Transverse colon (tissue), 4 donors: ENCODE results near the gene ICA1. TPM values are rescaled to one million over a fixed set of nuclear protein-coding genes. Genes with fewer than 3 reads are reported as not detected.
A peak's percentile ranks its signal among the peaks of the same experiment; 100 is the strongest.

ENCODE experiments used
- DNase-seq: peaks from one replicate; pipeline ENCODE4 v3.0.0-alpha.2; 2019
- H3K27ac ChIP-seq, 4 donors: fragments of 200-600 bp; sonication (generic); 2 replicates each; pipeline ENCODE4 v1.5.1; 2016 to 2018; ENCODE audit warnings: inconsistent platforms in 4 of 4
- H3K27me3 ChIP-seq: fragments of 200-600 bp; sonication (generic); 2 replicates; pipeline ENCODE4 v1.5.1; 2017; ENCODE audit warnings: inconsistent platforms
- H3K36me3 ChIP-seq, 4 donors: fragments of 200-600 bp; sonication (generic); 2 replicates each; pipeline ENCODE4 v1.5.1; 2017 to 2019; ENCODE audit warnings: inconsistent platforms in 4 of 4
- H3K4me1 ChIP-seq, 4 donors: fragments of 200-600 bp; sonication (generic); 2 replicates each; pipeline ENCODE4 v1.5.1; 2017 to 2020; ENCODE audit warnings: inconsistent platforms in 4 of 4
- H3K4me3 ChIP-seq, 4 donors: fragments of 200-600 bp; sonication (generic); 1 replicate in 1 of 4; 2 replicates in 3 of 4; pipeline versions ENCODE4 v1.5.1 to v1.6.1; 2017 to 2019; ENCODE audit warnings: inconsistent platforms in 4 of 4
- H3K9me3 ChIP-seq, 2 donors: fragments of 200-600 bp; sonication (generic); 2 replicates each; pipeline ENCODE4 v1.5.1; 2017 to 2019; ENCODE audit warnings: inconsistent platforms in 2 of 2
- CTCF ChIP-seq, 5 experiments: fragments of 200-600 bp in 3 of 5; fragments of 450-650 bp in 2 of 5; sonication (generic) in 3 of 5; IDR thresholded peaks; 1 replicate in 2 of 5; 2 replicates in 3 of 5; pipeline ENCODE4 v1.5.1; 2016 to 2017; ENCODE audit warnings: antibody characterized with exemption in 5 of 5, inconsistent platforms in 3 of 5, mild to moderate bottlenecking in 2 of 5, moderate library complexity in 1 of 5
- EP300 ChIP-seq: sonication (generic); formaldehyde crosslinking; IDR thresholded peaks from one replicate; pipeline ENCODE4 v1.6.1; 2017; ENCODE audit warnings: antibody characterized with exemption, low read depth
- POLR2A ChIP-seq: fragments of 450-650 bp; IDR thresholded peaks from one replicate; pipeline ENCODE4 v1.6.1; 2016; ENCODE audit warnings: antibody characterized with exemption, mild to moderate bottlenecking, moderate library complexity
- POLR2AphosphoS5 ChIP-seq, 3 donors: sonication (generic); formaldehyde crosslinking; IDR thresholded peaks; one replicate each; pipeline ENCODE4 v1.6.1; 2016; ENCODE audit warnings: antibody characterized with exemption in 3 of 3
- WGBS, 2 donors: methylation state at CpG; one replicate each; pipeline ENCODE4 v1.1.5; 2018; ENCODE audit warnings: low coverage in 1 of 2; 5-methylcytosine and 5-hydroxymethylcytosine counted together
- in situ Hi-C, 4 donors: fragments of 200-750 bp; cut with MboI; loops; one replicate each; pipeline versions ENCODE4 v1.15.0 to v1.15.1; 2017; ENCODE audit warnings: low sequenced_read_pairs in 3 of 4, low pct_ligation_motif_present in 1 of 4, low pct_unique_long_range_greater_than_20kb in 1 of 4
- intact Hi-C: fragments of 100-400 bp; cut with DNase I; formaldehyde crosslinking; loops from one replicate; pipeline ENCODE4 v1.15.1; 2023; ENCODE audit warnings: low total_unique reads
- total RNA-seq, 4 donors: library from RNA; depleted of rRNA; stranded (reverse); fragments of >200 nt; gene quantifications; one replicate each; pipeline ENCODE4 v1.1.0, GENCODE V29; 2016

ICA1 gene
- total RNA-seq, 4 donors from 2014 or later, result 47.9 to 79.4 (median 54.3) TPM

GRCh38 chr7:8291397-8292141 is 29.6 kb upstream of the ICA1 start:
- TF ChIP-seq EP300 (no peak), POLR2AphosphoS5 (IDR thresholded peaks at IDR 0.05) (no peak), CTCF (IDR thresholded peaks at IDR 0.05) (no peak), POLR2A (no peak)
- peaks cover 0 to 17% (median 0%) of the 10 kb centered on the region in 4 donors for H3K4me1 ChIP-seq
- in situ Hi-C loops, result no loop called here
- H3K4me3 ChIP-seq, result no peak overlapping the region
- intact Hi-C loops, result no loop called here
- no peaks in the 10 kb centered on the region for H3K36me3 ChIP-seq
- H3K27ac ChIP-seq, result peak overlapping the region in 1 of 4 donors; percentile 11
- DNase-seq, result no peak
- no peaks in the 10 kb centered on the region for H3K9me3 ChIP-seq
- no peaks in the 10 kb centered on the region for H3K27me3 ChIP-seq
- WGBS, 2 donors, result 45 to 56% methylated on average over 2 to 3 of the region's 3 CpGs

GRCh38 chr7:8290645-8291308 is 28.8 kb upstream of the ICA1 start:
- TF ChIP-seq EP300, result no peak
- TF ChIP-seq POLR2AphosphoS5 (IDR thresholded peaks at IDR 0.05), result peak in 1 of 3 donors; percentile 44
- H3K27ac ChIP-seq, result peak overlapping the region in 1 of 4 donors; percentile 11
- DNase-seq, result no peak
- WGBS, 2 donors, result 43 to 56% methylated on average over 3 of the region's 3 CpGs
- H3K9me3 ChIP-seq, result no peaks in the 10 kb centered on the region
- H3K4me3 ChIP-seq, result no peak overlapping the region
- H3K4me1 ChIP-seq, result peaks cover 0 to 12% (median 0%) of the 10 kb centered on the region in 4 donors
- no peaks in the 10 kb centered on the region for H3K36me3 ChIP-seq
- H3K27me3 ChIP-seq, result no peaks in the 10 kb centered on the region
- in situ Hi-C loops (no loop called here), intact Hi-C loops (no loop called here)

DNA sequence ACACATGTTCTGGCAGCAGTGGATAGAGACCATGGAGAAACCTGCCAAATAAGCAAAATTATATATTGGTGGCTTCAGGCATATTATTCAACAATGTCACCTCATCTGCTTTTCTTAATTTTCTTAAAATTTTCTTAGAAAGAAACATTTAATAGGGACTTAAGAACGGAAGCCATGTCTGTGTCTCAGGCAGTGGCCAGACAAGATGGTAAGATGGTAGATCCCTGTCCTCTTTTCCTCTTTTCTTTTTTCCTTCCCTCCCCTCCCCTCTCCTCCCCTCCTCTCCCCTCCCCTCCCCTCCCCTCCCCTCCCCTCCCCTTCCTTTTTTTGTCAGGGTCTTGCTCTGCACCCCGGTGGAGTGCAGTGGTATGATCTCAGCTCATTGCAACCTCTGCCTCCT is 24.2 kb upstream of the ICA1 start:
- in situ Hi-C loops, result no loop called here
- no peak overlapping the region for H3K27ac ChIP-seq
- no peaks in the 10 kb centered on the region for H3K9me3 ChIP-seq
- H3K4me1 ChIP-seq, result peaks cover 0 to 8% (median 0%) of the 10 kb centered on the region in 4 donors
- WGBS, 2 donors, result 84 to 93% methylated on average over 1 to 2 of the region's 2 CpGs
- no peaks in the 10 kb centered on the region for H3K27me3 ChIP-seq
- no peaks in the 10 kb centered on the region for H3K36me3 ChIP-seq
- DNase-seq, result no peak
- no peak overlapping the region for H3K4me3 ChIP-seq
- no peak for TF ChIP-seq CTCF (IDR thresholded peaks at IDR 0.05)
- no peak for TF ChIP-seq POLR2AphosphoS5 (IDR thresholded peaks at IDR 0.05)
- no peak for TF ChIP-seq POLR2A
- TF ChIP-seq EP300, result no peak
- intact Hi-C loops, result no loop called here

DNA sequence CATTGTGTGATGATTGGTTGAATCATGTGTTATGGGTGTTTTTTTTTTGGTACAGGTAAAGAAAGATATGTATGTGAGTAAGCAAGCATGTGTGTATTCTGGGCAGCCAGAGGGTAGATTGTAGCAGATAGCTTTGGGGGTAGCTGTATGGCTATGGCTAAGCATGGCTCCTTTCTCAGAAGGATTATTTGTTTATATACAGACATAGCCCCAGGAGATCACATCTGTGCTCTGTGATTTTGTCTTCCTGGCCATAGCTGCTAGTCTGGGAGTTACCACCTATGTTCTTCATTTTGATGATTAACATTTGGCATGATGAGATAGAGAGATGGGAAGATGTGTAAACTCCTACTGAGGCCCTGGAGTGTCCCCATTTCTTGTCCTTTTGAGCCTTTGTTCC is 23.2 kb upstream of the ICA1 start:
- intact Hi-C loops (no loop called here), in situ Hi-C loops (no loop called here)
- no peak for DNase-seq
- Histone ChIP-seq H3K36me3 (no peaks in the 10 kb centered on the region), H3K9me3 (no peaks in the 10 kb centered on the region), H3K27ac (no peak overlapping the region), H3K27me3 (no peaks in the 10 kb centered on the region), H3K4me3 (no peak overlapping the region), H3K4me1 (no peaks in the 10 kb centered on the region)
- TF ChIP-seq POLR2A (no peak), POLR2AphosphoS5 (IDR thresholded peaks at IDR 0.05) (no peak), CTCF (IDR thresholded peaks at IDR 0.05) (no peak), EP300 (no peak)
